ENCODE measurements around the gene SLC11A1. TPM values are rescaled to one million over a fixed set of nuclear protein-coding genes. Genes with fewer than 3 reads are reported as not detected.
A peak's percentile ranks its signal among the peaks of the same experiment; 100 is the strongest.

The SLC11A1 gene
- total RNA-seq, 6 donors from 2014 or later = 145 to 3,249 (median 371) TPM

- DNase-seq = peak in 1 of 2 donors; percentile 82
- no peak for ATAC-seq (ENCODE audit: low FRiP score in 2 of 2)
- Histone ChIP-seq H3K27ac (peak overlapping the region in 3 of 4 donors; percentile 94 to 99 (median 99)), H3K27me3 (no peaks in the 10 kb centered on the region), H3K9me3 (no peaks in the 10 kb centered on the region), H3K36me3 (peaks cover 21 to 43% (median 35%) of the 10 kb centered on the region in 4 donors), H3K4me1 (peaks cover 48 to 77% (median 61%) of the 10 kb centered on the region in 4 donors), H3K4me3 (peak overlapping the region in 1 of 4 donors; percentile 93)
- TF ChIP-seq POLR2A (IDR thresholded peaks at IDR 0.05) (no peak), POLR2AphosphoS5 (IDR thresholded peaks at IDR 0.05) (no peak), CTCF (IDR thresholded peaks at IDR 0.05) (no peak), EP300 (IDR thresholded peaks at IDR 0.05) (no peak)
- WGBS, 2 donors = 80 to 88% methylated on average over 8 to 22 of the region's 26 CpGs
These were observed 20.9 kb downstream of the SLC11A1 start for GRCh38 chr2:218402911-218403411.

- H3K9me3 ChIP-seq = no peaks in the 10 kb centered on the region
- 77 to 82% methylated on average over 7 of the region's 7 CpGs for WGBS, 2 donors
- peak overlapping the region in 2 of 4 donors; percentile 93 to 99 for H3K27ac ChIP-seq
- ATAC-seq (ENCODE audit: low FRiP score in 2 of 2) (no peak), DNase-seq (no peak)
- no peak overlapping the region for H3K4me3 ChIP-seq
- TF ChIP-seq EP300 (IDR thresholded peaks at IDR 0.05) (no peak), CTCF (IDR thresholded peaks at IDR 0.05) (no peak), POLR2A (IDR thresholded peaks at IDR 0.05) (no peak), POLR2AphosphoS5 (IDR thresholded peaks at IDR 0.05) (no peak)
- H3K4me1 ChIP-seq = peaks cover 48 to 73% (median 59%) of the 10 kb centered on the region in 4 donors
- H3K36me3 ChIP-seq = peaks cover 21 to 43% (median 35%) of the 10 kb centered on the region in 4 donors
- no peaks in the 10 kb centered on the region for H3K27me3 ChIP-seq
These were observed 21.7 kb downstream of the SLC11A1 start for GRCh38 chr2:218403810-218404209.

- Histone ChIP-seq H3K9me3 (no peaks in the 10 kb centered on the region), H3K4me1 (peaks cover 48 to 70% (median 59%) of the 10 kb centered on the region in 4 donors), H3K36me3 (peaks cover 21 to 43% (median 35%) of the 10 kb centered on the region in 4 donors), H3K27me3 (no peaks in the 10 kb centered on the region), H3K27ac (peak overlapping the region; percentile 80 to 93 (median 88)), H3K4me3 (no peak overlapping the region)
- TF ChIP-seq EP300 (IDR thresholded peaks at IDR 0.05) = no peak
- no peak for TF ChIP-seq POLR2AphosphoS5 (IDR thresholded peaks at IDR 0.05)
- no peak for TF ChIP-seq CTCF (IDR thresholded peaks at IDR 0.05)
- no peak for TF ChIP-seq POLR2A (IDR thresholded peaks at IDR 0.05)
- ATAC-seq (ENCODE audit: low FRiP score in 2 of 2) (no peak), DNase-seq (peak in 1 of 2 donors; percentile 64)
- 67 to 70% methylated on average over 12 to 15 of the region's 16 CpGs for WGBS, 2 donors
These were observed 22.4 kb downstream of the SLC11A1 start for GRCh38 chr2:218404351-218405085.

- H3K4me3 ChIP-seq = peak overlapping the region in 3 of 4 donors; percentile 34 to 56 (median 53)
- H3K4me1 ChIP-seq = peaks cover 48 to 70% (median 59%) of the 10 kb centered on the region in 4 donors
- H3K9me3 ChIP-seq = no peaks in the 10 kb centered on the region
- H3K27me3 ChIP-seq = no peaks in the 10 kb centered on the region
- peak overlapping the region; percentile 80 to 93 (median 88) for H3K27ac ChIP-seq
- DNase-seq = no peak
- peaks cover 21 to 43% (median 35%) of the 10 kb centered on the region in 4 donors for H3K36me3 ChIP-seq
- TF ChIP-seq CTCF (IDR thresholded peaks at IDR 0.05) = no peak
- TF ChIP-seq POLR2A (IDR thresholded peaks at IDR 0.05) = no peak
- no peak for TF ChIP-seq POLR2AphosphoS5 (IDR thresholded peaks at IDR 0.05)
- TF ChIP-seq EP300 (IDR thresholded peaks at IDR 0.05) = no peak
- no peak for ATAC-seq (ENCODE audit: low FRiP score in 2 of 2)
- WGBS, 2 donors = 64 to 74% methylated on average over 5 to 8 of the region's 8 CpGs
These were observed 23.1 kb downstream of the SLC11A1 start for GRCh38 chr2:218405086-218405745.

Data from upper lobe of left lung (tissue), 6 donors.